Osteoblast (primary cell): ENCODE results near the gene LGALS8. TPM values are rescaled to one million over a fixed set of nuclear protein-coding genes. Genes with fewer than 3 reads are reported as not detected.

Experiments used
- DNase-seq: peaks from one replicate; pipeline ENCODE4 v3.0.0; 2011; ENCODE audit warnings: low spot score, mixed read lengths; ENCODE audit not compliant: insufficient read length; ENCODE audit errors: missing footprints
- H2AFZ ChIP-seq: 2 replicates; pipeline ENCODE4 v1.6.0; 2011; ENCODE audit warnings: mild to moderate bottlenecking, low read length
- H3K27ac ChIP-seq: 2 replicates; pipeline ENCODE4 v1.5.1; 2011; ENCODE audit warnings: mild to moderate bottlenecking, low read depth, low read length, moderate library complexity
- H3K27me3 ChIP-seq: 2 replicates; pipeline ENCODE4 v1.6.0; 2012; ENCODE audit warnings: mild to moderate bottlenecking, control low read depth, inconsistent platforms, low read length, moderate library complexity; ENCODE audit not compliant: insufficient read depth
- H3K36me3 ChIP-seq: 2 replicates; pipeline ENCODE4 v1.5.1; 2011; ENCODE audit warnings: mild to moderate bottlenecking, low read length, control low read depth, moderate library complexity; ENCODE audit not compliant: insufficient read depth
- H3K4me1 ChIP-seq: 2 replicates; pipeline ENCODE4 v1.5.1; 2011; ENCODE audit warnings: mild to moderate bottlenecking, low read length, control low read depth, moderate library complexity; ENCODE audit not compliant: insufficient read depth
- H3K4me2 ChIP-seq: 2 replicates; pipeline ENCODE4 v1.6.0; 2011; ENCODE audit warnings: mild to moderate bottlenecking, low read length; ENCODE audit not compliant: insufficient read depth
- H3K4me3 ChIP-seq: fragments of 200-600 bp; sonication (generic); 3 replicates; pipeline ENCODE4 v1.5.1; 2012; ENCODE audit warnings: mild to moderate bottlenecking, low read length, inconsistent platforms; ENCODE audit not compliant: insufficient read depth
- H3K79me2 ChIP-seq: 2 replicates; pipeline ENCODE4 v1.6.0; 2012; ENCODE audit warnings: mild to moderate bottlenecking, low read length, control low read depth, inconsistent platforms; ENCODE audit not compliant: insufficient read depth
- H3K9me3 ChIP-seq: 2 replicates; pipeline ENCODE4 v1.5.1; 2011; ENCODE audit warnings: low read depth, low read length, control low read depth
- H4K20me1 ChIP-seq: 2 replicates; pipeline ENCODE4 v1.6.0; 2012; ENCODE audit warnings: mild to moderate bottlenecking, low read length, control low read depth; ENCODE audit not compliant: insufficient read depth
- CTCF ChIP-seq: IDR thresholded peaks from 2 replicates; pipeline ENCODE4 v1.5.1; 2011; ENCODE audit warnings: mild to moderate bottlenecking, low read depth, low read length, moderate library complexity; ENCODE audit errors: extremely low read depth
- total RNA-seq: library from RNA; depleted of rRNA; stranded (reverse); fragments of >200 nt; gene quantifications from 2 replicates; pipeline ENCODE4 v1.2.3, GENCODE V29; 2012

The LGALS8 gene
- total RNA-seq, 1 donor: 79.6 TPM

GRCh38 chr1:236518322-236518721 is 5.5 kb upstream of the LGALS8 start:
- Histone ChIP-seq H3K4me3 (no peak overlapping the region), H4K20me1 (no peaks in the 10 kb centered on the region), H3K27ac (no peak overlapping the region), H3K9me3 (no peaks in the 10 kb centered on the region), H2AFZ (no peak overlapping the region), H3K79me2 (no peaks in the 10 kb centered on the region), H3K4me2 (no peak overlapping the region), H3K4me1 (peaks cover 13% of the 10 kb centered on the region), H3K27me3 (no peaks in the 10 kb centered on the region), H3K36me3 (no peaks in the 10 kb centered on the region)
- no peak for DNase-seq
- TF ChIP-seq CTCF: no peak

- no peak overlapping the region for H3K4me3 ChIP-seq
- H3K79me2 ChIP-seq: peaks cover 6% of the 10 kb centered on the region
- TF ChIP-seq CTCF: no peak
- no peaks in the 10 kb centered on the region for H3K36me3 ChIP-seq
- DNase-seq: no peak
- H3K9me3 ChIP-seq: no peaks in the 10 kb centered on the region
- peaks cover 13% of the 10 kb centered on the region for H3K4me1 ChIP-seq
- no peak overlapping the region for H3K27ac ChIP-seq
- H4K20me1 ChIP-seq: no peaks in the 10 kb centered on the region
- H2AFZ ChIP-seq: no peak overlapping the region
- H3K4me2 ChIP-seq: no peak overlapping the region
- H3K27me3 ChIP-seq: no peaks in the 10 kb centered on the region
These were observed 3.3 kb upstream of the LGALS8 start for GRCh38 chr1:236520445-236521005.

GRCh38 chr1:236522937-236523703 is 662 bp upstream of the LGALS8 start:
- Histone ChIP-seq H3K27me3 (no peaks in the 10 kb centered on the region), H4K20me1 (no peaks in the 10 kb centered on the region), H3K79me2 (peaks cover 15% of the 10 kb centered on the region), H3K9me3 (no peaks in the 10 kb centered on the region), H3K4me2 (peak overlapping the region; percentile 84), H3K27ac (peak overlapping the region; percentile 84), H3K4me1 (peaks cover 6% of the 10 kb centered on the region), H3K4me3 (peak overlapping the region; percentile 99), H2AFZ (peak overlapping the region; percentile 91), H3K36me3 (peaks cover 16% of the 10 kb centered on the region)
- no peak for TF ChIP-seq CTCF
- no peak for DNase-seq

GRCh38 chr1:236524142-236524894 is 536 bp downstream of the LGALS8 start:
- Histone ChIP-seq H3K36me3 (peaks cover 16% of the 10 kb centered on the region), H3K79me2 (peaks cover 18% of the 10 kb centered on the region), H3K9me3 (no peaks in the 10 kb centered on the region), H3K4me2 (peak overlapping the region; percentile 84), H3K4me3 (peak overlapping the region; percentile 99), H2AFZ (peak overlapping the region; percentile 91), H3K4me1 (peaks cover 3% of the 10 kb centered on the region), H3K27me3 (no peaks in the 10 kb centered on the region), H4K20me1 (no peaks in the 10 kb centered on the region), H3K27ac (peak overlapping the region; percentile 84)
- peak; percentile 90 for DNase-seq
- no peak for TF ChIP-seq CTCF
